Glomerular visceral epithelial cell (primary cell): Measurements from ENCODE around the gene HERC6.
"Not testable (repeated sequence)": the region's sequence is repeated elsewhere in the genome, so short reads cannot be mapped to it uniquely, and the experiment has no call there.

Source experiments
- DNase-seq: peaks from one replicate; pipeline ENCODE4 v3.0.0-alpha.2; 2016; ENCODE audit errors: extremely low spot score

The HERC6 gene

GRCh38 chr4:88390128-88390527, 11.5 kb downstream of the HERC6 start:
- DNase-seq: no peak

GRCh38 chr4:88391703-88392102, 13.1 kb downstream of the HERC6 start:
- DNase-seq: no peak

- DNase-seq: no peak
These were observed 18.0 kb downstream of the HERC6 start for GRCh38 chr4:88396681-88397080.

GRCh38 chr4:88398381-88398780, 19.7 kb downstream of the HERC6 start:
- DNase-seq: no peak

GRCh38 chr4:88409206-88409605, 30.6 kb downstream of the HERC6 start:
- DNase-seq: no peak

GRCh38 chr4:88409789-88410188, 31.1 kb downstream of the HERC6 start:
- no peak for DNase-seq

DNA sequence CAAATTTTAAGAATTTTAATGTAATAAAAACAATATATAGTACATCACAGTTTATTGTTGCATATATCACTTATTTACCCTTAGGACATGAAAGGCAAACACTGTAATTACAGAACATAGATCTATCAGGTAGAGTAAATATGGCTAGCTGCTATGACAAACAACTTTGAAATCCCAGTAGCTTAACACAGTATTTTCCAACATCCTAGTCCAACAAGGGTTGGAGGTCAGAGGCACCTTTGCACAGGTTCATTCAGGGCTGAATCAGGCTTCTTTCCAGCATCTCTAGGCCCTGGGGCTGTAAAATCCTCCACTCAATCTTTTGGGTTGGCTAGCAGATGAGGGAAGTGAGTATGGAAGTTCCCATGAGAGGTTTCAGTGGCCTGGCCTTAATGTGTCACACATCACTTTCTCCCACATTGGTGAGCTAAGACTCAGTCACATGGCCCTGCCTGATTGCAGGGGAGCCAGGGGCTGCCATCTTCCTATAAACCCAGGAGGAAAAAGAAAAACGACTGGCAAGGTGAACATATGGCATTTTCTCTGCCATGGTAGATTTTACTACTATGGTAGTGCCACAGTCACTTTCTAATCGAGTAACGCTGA, 32.9 kb downstream of the HERC6 start:
- DNase-seq: no peak

DNA sequence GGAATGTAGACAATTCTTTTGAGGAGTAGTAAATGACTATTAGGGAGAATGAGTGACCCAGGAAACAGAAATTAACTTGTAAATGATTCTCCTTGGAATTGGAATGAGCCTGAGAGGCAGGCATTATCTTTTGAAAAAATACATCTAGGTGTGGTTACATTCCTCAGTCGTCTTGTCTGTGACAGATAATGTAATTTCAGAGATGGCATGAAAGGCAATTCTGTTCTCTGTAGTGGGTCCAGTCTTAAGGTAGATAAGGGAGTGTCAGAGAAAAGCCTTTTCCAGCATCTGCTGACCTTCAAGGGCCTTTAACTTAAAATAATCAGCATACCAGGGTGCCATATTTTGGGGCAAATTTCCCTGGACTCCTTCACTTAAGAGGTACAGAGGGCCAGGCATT, 35.1 kb downstream of the HERC6 start:
- DNase-seq: no peak

- DNase-seq: no peak
These were observed 36.1 kb downstream of the HERC6 start for GRCh38 chr4:88414755-88415154.

DNA sequence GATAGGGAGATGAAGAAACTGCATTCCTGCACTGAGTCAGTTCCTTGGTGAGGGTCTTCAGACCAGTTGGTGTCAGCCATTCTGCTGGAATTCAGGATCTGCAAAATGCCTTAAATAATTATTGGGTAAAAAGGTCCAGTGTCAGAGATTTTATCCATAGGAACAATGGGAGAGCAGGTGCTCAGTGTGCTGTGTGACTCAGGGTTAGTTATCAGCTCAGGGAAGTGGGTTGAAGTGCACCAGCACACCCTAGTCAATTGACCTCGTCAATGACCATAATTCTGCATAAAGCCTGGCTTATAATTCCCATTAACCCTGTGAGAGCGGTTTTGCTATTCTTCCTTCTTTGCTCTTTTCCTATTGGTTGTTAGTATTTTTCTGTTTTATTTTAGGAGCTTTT, 37.3 kb downstream of the HERC6 start:
- no peak for DNase-seq

DNA sequence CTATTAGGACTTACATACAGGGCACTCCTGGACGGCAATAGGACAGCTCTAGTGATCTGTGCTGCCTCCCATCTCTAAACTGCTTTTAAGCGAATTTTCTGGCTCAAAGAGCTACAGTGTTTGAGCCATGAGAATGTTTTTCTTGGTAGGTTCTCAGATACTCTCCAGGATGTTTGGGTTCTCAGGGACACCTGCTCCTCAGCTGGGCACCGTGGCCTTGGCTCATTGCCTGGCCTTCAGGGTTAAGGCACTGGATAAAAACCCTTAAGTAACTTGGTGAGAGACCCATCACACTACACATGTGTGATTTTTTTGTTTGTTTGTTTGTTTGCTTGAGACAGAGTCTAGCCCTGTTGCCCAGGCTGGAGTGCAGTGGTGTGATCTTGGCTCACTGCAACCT, 39.8 kb downstream of the HERC6 start:
- DNase-seq: no peak

DNA sequence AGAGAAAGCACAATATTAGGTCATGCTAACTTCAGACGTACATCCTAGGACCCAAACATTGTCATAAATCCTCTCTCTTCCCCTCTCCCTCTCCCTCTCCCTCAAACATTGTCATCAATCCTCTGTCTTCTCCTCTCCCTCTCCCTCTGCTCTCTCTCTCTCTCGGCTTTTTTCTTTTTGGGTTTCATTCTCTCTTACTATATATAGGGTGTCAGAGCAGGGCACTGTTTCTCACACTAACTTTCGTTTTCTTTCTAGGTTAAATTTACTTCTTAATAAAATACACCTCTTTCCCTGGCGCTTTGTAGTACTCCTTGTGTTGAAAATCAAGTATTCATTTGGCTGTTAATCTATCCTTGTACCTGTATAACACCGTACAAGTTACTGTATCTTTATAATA, 41.2 kb downstream of the HERC6 start:
- no peak for DNase-seq

DNA sequence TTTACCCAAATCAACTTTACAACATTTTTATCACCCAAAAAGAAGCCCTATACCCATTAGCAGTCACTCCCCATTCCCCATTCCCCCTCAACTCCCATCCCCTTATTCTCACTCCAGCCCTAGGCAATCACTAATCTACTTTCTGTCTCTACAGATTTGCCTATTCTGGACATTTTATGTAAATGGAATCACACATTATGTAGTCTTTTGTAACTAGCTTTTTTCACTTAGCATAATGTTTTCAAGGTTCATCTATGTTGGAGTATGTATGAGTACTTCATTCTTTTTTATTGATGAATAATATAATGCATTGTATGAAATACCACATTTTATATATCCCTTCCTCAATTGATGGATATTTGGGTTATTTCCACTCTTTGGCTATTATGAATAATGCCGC, 42.2 kb downstream of the HERC6 start:
- no peak for DNase-seq

DNA sequence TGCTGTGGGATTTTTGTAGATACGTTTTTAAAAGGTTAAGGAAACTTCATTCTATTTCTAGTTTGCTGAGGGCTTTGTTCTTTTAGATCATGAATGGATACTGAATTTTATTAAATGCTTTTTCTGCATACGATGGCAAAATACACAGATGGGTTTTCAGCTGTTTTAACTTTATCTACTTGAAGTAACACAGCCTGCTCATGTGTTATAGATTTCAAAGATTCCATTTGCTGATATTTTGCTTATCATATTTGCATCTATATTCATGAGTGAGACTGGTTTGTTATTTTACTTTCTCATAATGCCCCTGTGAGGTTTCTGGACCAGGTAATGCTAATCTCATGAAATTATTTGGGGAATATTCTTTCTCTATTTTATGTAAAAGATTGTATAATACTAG, 43.8 kb downstream of the HERC6 start:
- no peak for DNase-seq

DNA sequence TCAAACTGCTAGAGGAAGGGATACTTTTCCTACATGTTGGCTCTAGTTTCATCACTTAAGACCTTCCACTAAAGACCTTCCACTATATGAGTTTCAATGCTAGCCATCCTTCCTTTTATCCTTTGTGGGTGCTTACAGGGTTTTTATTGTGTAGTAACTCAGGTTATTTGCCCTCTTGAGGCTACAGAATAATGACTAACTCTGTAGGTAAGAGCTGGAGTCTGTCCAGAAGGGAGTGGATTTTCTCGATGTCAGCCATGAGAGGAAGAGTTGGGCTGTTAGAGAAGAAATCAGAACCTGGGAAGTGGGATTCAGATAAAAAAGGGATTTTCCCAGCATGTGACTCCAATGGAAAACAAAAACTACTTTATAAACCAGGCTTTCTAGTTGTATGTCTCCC, 50.7 kb downstream of the HERC6 start:
- DNase-seq: no peak

- no peak for DNase-seq
These were observed 57.5 kb downstream of the HERC6 start for GRCh38 chr4:88435987-88436693.

DNA sequence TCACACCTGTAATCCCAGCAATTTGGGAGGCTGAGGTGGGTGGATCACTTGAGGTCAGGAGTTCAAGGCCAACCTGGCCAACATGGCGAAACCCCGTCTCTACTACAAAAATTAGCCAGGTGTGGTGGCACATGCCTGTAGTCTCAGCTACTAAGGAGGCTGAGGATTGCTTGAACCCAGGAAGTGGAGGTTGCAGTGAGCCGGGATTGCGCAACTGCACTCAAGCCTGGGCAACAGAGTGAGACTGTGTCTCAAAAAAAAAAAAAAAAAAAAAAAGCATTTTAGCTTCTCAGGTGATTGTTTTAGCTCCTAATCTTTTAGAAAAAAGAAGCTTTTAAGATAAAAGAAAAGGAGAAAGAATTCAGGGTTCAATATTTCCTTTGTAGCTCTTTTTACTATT, 59.2 kb downstream of the HERC6 start:
- not testable (repeated sequence) for DNase-seq

- no peak for DNase-seq
These were observed 60.6 kb downstream of the HERC6 start for GRCh38 chr4:88439161-88439760.

GRCh38 chr4:88440146-88440545, 61.5 kb downstream of the HERC6 start:
- DNase-seq: no peak

- DNase-seq: peak; percentile 8
These were observed 63.0 kb downstream of the HERC6 start for GRCh38 chr4:88441696-88442095.

DNA sequence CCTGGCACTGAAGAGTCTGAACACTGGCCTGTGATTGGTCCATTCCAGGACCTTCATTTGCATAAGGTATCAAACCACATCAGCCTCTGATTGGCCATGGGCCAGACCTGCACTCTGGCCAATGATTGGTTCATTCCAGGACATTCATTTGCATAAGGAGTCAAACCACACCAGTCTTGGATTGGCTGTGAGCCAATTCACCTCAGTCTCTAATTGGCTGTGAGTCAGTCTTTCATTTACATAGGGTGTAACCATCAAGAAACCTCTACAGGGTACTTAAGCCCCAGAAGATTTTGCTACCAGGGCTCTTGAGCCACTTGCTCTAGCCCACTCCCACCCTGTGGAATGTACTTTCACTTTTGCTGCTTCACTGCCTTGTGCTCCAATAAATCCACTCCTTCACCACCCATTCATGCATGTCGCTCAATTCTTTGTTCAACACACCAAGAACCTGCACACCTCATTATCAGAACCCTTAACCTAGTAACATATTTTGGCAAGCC, 64.1 kb downstream of the HERC6 start:
- peak; percentile 49 for DNase-seq

- DNase-seq: no peak
These were observed 64.8 kb downstream of the HERC6 start for GRCh38 chr4:88443486-88443885.

DNA sequence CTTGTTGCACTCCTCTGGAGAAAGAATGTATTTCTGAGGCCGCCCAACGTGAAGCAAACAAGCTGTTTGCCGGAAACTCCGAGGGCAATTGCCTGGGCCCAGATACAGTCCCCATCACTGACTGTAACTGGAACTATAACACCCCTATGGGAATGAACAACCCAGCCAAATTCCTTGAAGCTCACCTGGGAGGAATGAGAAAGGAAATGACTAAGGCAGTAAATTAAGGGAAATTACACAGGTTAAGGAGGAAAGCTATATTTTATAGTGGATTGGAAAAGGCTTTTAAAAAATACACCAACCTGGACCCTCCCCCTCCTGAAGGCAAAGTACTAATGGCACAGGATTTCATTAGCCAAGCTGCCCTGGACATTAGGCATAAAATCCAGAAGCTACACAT, 66.6 kb downstream of the HERC6 start:
- no peak for DNase-seq
